ENCODE results near the gene OGDH.
A peak's percentile ranks its signal among the peaks of the same experiment; 100 is the strongest.
"Not testable (repeated sequence)": the region's sequence is repeated elsewhere in the genome, so short reads cannot be mapped to it uniquely, and the experiment has no call there.

Gene OGDH

GRCh38 chr7:44606341-44607140 is at the start of gene OGDH:
Gene OGDH (plus strand): TSS chr7:44606627. CDS start chr7:44624344, 17,717 bp downstream.
- DNase-seq (ENCODE audit: low spot score), result peak; percentile 99

DNA sequence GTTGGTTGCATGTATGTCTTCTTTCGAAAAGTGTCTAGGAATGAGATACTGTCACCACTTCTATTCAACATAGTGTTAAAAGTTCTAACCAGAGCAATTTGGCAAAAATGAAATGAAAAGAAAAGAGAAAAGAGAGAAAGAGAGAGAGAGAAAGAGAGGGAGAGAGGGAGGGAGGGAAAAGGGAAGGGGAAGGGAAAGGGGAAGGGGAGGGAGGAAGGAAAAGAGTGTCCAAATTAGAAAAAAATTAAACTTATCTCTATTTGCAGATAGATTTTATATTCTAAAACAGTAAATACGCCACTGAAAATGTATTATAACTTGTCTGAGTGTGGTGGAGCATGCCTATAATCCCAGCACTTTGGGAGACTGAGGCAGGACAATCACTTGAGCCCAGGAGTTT is 48.9 kb upstream of the OGDH start:
- no peak for DNase-seq (ENCODE audit: low spot score)

- DNase-seq (ENCODE audit: low spot score), result no peak
Observed at GRCh38 chr7:44559485-44559884, 46.9 kb upstream of the OGDH start.

- no peak for DNase-seq (ENCODE audit: low spot score)
Observed at GRCh38 chr7:44561481-44561880, 44.9 kb upstream of the OGDH start.

GRCh38 chr7:44561962-44562621 is 44.3 kb upstream of the OGDH start:
- DNase-seq (ENCODE audit: low spot score), result peak; percentile 57

DNA sequence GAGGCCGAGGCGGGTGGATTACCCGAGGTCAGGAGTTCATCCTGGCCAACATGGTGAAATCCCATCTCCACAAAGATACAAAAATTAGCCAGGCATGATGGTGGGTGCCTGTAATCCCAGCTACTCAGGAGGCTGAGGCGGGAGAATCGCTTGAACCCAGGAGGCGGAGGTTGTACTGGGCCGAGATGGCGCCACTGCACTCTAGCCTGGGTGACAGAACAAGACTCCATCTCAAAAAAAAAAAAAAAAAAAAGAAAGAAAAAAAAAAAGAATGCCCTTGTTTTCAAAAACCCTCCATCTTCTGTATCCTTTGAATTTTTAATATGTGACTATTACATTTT is 43.8 kb upstream of the OGDH start:
- DNase-seq (ENCODE audit: low spot score), result not testable (repeated sequence)

- no peak for DNase-seq (ENCODE audit: low spot score)
Observed at GRCh38 chr7:44563171-44563679, 43.2 kb upstream of the OGDH start.

DNA sequence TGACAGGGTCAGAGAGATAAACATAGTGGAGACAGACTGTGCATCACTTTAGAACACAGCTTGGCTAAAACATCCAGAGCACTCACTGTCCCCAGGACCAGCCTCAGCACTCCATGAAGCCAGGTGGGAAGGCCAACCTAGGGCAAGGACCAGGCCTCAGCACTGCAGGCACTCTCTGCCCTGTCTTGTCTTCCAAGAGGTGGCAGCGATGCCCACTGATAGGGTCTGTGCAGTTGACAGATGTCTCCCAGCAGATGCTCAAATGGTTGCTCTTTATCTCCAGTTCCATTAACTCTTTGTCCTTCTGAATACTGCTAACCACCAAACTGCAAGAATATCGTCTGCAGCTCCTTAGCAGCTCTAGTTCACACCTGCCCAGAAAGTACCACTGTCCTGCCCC is 41.8 kb upstream of the OGDH start:
- DNase-seq (ENCODE audit: low spot score), result no peak

- DNase-seq (ENCODE audit: low spot score), result peak; percentile 82
Observed at GRCh38 chr7:44565097-44565794, 41.2 kb upstream of the OGDH start.

GRCh38 chr7:44565795-44566559 is 40.5 kb upstream of the OGDH start:
- DNase-seq (ENCODE audit: low spot score), result peak; percentile 67

- no peak for DNase-seq (ENCODE audit: low spot score)
Observed at GRCh38 chr7:44566680-44567079, 39.7 kb upstream of the OGDH start.

DNA sequence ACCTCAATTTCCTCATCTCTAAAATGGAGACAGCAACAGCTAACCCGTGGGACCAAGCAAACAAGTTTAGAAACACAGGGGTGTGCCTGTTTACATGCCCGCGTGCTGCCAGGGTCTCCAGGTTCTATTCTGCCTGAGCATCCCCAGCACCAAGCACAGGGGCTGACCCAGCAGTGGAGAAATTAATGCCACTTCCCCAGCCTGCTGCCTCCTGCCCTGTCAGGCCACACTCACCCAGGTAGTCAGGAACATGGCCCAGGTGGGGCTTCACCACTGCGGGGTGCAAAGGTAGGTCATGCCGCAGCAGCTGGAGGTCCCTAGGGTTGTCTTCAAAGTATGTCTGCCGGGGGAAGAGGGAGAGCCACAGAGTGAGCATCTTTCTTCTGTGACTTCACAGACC is 38.5 kb upstream of the OGDH start:
- DNase-seq (ENCODE audit: low spot score), result no peak

DNA sequence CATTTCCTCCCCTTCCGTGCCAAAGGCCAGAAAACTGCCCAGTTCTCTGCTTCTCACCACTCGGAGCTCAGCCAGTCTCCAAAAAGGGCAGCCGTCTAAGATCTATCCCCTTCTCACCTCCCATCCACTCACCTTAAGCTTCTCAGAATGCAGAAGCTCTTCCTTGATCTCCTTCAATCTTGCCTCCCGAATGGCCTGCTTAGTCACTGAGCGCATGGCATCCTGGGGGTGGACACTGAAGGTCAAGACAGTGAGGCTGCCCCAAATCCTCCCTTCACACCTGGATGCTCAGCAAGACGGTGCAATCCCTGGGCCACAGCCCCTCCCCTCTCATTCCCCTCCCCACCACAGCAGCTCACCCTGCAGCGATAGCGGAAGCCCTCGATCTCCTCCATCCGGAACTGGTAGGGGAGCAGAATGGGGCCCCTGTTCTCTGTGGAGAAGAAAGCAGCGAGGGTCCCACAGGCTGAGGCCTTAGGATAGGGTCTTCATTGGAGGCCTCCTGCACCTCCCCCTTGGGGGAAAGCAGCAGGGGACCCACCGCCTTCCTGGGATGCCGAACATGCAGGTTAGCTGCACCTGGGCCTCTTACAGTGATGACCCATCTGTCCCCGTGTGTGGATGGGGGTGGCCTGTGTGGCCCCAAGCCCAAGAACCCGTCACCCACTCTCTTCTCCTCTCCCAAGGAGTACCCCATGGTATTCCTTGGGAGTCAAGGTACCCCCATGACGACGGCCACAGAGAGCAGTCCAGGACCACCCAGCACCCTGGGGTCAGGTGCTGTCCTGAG is 37.5 kb upstream of the OGDH start:
- no peak for DNase-seq (ENCODE audit: low spot score)

DNA sequence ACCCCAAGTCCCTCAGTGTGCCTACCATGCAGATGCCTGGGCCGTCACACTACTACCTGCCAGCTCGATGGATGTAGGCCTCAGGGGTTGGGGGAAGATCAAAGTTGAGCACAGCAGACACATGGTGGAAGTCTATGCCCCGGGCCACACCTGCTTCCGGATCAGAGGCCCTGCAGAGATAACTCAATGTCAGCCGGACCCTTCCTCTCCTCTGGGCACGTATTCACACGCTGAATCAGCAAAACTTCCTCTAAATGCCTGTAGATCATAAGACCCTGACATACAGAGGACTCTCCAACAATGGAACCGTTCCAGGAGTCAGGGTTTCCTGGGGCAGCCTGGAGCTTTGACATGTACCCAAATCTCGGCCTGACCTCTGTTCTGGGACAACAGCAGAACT is 36.5 kb upstream of the OGDH start:
- no peak for DNase-seq (ENCODE audit: low spot score)

GRCh38 chr7:44572771-44573170 is 33.7 kb upstream of the OGDH start:
- DNase-seq (ENCODE audit: low spot score), result no peak

DNA sequence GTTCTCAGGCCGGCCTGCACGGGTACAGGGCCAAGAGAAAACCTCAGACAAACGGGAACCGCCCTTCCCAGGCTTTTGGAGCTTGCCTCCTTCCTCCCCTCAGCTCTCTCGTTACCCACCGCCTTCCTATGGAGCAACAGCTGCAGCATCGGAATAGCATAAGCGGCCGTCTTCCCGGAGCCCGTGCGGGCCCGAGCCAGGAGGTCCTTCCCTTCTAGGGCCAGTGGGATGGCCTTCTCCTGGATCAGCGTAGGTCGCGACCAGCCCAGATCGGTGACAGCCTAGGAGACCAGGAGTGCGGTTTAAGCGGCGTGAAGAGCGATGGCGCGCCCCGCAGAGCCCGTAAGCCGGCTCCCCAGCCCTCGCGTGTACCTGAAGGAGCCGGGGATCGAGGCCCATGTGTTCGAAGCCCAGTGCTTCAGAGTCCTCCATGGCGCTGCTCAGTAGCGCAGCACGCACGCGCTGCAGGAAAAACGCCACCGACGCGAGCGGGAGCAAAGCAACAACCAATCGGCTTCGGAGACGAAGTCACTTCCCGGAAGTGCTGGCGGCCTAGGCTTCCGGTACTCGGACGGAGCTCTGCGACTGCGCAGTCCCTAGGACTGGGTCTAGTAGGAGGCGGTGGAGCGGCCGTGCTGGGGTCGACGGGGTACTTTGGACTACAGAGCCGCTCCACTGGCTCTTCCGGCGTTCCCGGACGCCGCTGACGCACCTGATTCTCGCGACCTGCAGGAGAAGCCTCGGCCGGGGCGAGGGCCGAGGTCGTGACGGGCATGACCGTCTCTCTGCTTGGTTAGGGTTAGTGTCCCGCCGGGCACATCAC is 32.8 kb upstream of the OGDH start, which contains the start of gene DDX56:
Gene DDX56 (minus strand): TSS at position 445 of the 823 bp plus-strand sequence. CDS start 13 bp downstream, at position 432.
- DNase-seq (ENCODE audit: low spot score), result peak; percentile 94

DNA sequence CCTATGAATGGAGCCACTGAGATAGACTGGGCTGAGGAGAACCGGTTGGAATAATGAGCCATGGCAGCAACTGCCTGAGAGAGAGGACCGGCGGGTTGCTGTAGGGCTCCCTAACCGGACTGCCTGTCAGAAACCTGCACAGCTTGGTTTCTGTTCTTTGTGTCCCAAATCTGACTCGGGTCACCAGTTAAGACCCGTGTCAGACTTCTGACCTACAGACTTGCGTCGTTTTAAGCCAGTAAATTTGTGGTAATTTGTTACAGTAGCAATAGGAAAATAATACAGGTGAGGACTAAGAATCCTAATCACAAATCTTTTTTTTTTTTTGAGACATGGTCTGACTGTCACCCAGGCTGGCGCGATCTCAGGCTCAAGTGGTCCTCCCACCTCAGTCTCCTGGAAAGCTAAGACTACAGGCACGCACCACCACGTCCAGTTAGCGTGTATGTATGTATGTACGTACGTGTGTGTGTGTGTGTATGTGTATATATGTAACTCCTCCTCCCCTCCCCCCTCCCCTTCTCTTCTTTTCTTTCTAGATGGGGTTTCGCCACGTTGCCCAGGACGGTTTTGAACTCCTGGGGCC is 32.0 kb upstream of the OGDH start:
- no peak for DNase-seq (ENCODE audit: low spot score)

DNA sequence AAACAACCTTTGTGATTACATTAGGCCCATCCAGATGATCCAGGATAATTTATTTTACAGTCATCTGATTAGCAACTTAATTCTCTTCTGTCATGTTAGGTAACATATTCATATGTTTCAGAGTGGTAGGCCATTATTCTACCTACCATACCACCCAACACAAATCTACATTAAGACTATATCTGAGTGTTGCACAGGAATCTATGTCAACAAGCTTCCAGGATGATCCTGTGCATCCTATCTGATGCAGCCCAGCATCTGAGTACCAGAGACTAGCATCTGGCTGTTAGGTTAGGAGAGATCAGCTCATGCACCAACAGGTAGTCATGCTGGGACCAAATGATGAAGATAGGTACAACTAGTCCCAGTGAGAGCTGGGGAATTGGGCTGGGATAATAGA is 31.4 kb upstream of the OGDH start:
- DNase-seq (ENCODE audit: low spot score), result no peak

DNA sequence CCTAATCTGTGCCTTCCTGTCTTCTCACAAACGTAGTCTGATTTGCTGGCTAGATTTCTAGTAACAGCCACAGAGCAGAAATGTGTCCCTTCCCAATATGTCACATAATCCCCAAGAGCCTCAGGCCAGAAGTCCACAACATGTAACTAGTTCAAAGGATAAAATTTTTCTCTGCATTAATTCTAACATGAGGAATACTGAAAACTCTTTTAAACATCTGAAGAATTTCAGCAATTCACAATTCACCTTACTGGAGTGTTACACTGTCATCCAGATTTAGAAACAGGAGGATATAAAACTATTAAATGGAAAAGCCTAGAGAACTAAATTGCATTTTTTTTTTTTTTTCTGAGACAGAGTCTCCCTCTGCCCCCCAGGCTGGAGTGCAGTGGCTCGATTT is 30.2 kb upstream of the OGDH start:
- no peak for DNase-seq (ENCODE audit: low spot score)
